GM19025 (cell line): ENCODE data around the gene CCDC154.
"Not testable (repeated sequence)": the region's sequence is repeated elsewhere in the genome, so short reads cannot be mapped to it uniquely, and the experiment has no call there.

ENCODE experiments used
- ATAC-seq: cut with Tn5 transposase; IDR thresholded peaks from one replicate; pipeline ENCODE4 v1.9.1; 2021; ENCODE audit warnings: mild to moderate bottlenecking, low read depth, moderate library complexity; ENCODE audit not compliant: unreplicated experiment

CCDC154 gene

DNA sequence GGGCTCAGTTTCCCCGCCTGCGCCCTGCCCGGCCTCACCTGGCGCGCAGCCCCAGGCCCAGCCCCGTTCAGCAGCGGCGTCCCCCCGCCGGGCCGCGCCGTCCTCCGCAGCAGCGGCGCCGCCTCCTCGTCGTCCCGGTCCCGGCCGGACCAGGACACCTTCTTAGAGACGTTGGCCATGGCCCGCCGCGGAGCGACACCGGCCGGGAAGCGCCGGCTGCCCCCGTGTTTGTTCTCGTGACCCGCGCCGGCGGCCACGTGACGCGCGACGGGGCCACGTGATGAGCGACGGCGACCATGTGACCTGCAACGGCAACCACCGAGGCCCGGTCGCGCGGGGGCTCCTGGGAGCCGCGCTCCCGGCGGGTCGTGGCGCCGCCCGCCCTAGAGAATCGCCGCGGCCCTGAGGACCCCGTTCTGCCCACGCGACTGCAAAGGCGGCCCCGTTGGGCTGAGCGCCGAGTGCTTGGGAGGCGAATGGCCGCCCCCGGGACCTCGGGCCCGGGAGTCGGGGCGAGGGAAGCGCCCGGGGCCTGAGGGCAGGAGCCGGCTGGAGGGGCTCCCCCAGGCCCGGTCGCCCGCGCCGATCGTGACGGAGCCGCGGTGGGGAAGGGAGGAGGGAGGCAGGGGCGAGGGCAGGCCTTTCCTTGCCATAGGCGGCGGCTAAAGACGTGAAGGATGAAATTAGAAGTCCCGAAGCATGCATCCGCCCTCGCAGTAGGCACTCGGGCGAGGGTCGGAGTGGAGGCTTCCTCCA lies 30.6 kb upstream of the CCDC154 start, which contains the start of gene CLCN7:
TSS of gene CLCN7 (minus strand) at position 233 of the 756 bp plus-strand sequence. CDS start at position 179, 54 bp downstream.
- peak; percentile 71 for ATAC-seq

DNA sequence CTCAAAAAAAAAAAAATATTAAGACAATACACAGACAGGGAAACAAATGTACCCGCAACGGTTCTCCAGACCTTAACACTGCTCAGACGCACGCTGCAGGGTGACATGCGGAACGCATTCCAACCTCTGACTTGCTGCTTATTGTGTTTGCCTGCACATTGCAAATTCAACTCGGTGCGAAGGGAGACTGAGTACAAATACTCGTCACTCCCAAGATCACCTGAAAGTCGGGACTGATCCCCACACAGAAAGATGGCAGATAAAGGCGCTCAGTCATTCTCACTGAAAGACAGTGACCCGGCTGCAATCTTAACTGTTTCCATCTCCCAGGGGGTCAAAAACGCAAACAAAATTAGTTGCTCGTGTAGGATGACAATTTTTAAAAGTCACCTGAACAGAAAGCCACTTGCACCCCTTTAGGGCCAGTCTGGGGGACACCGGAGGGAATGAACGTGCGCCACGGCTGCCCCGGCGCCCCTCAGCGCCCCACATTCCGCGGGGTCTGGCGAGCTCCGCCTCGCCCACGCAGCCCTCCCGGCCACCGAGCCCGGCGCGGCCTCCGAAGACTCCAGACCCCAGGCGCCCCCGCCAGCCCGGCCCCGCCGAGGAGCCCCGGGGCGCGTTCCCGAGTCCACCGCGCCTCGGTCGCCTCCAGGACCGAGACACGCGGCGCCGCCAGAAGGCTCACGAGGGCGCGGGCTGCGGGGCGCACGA lies 29.9 kb upstream of the CCDC154 start:
- peak; percentile 22 for ATAC-seq

DNA sequence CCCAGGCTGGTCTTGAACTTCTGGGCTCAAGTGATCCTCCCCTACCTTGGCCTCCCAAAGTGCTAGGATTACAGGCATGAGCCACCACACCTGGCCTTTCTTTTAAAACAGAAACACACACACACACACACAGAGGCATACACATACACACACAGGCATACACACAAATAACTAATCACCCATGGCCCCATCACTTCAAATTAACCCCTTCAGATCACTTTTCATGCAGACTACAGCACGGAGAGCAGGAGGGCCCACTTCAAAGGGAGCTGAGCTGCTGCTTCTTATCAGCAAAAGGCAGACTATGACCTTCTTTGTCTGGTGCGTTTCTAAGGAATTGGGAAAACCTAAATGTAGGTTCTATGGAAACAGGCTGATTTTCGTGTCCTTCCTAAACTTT lies 28.6 kb upstream of the CCDC154 start:
- ATAC-seq, result no peak

DNA sequence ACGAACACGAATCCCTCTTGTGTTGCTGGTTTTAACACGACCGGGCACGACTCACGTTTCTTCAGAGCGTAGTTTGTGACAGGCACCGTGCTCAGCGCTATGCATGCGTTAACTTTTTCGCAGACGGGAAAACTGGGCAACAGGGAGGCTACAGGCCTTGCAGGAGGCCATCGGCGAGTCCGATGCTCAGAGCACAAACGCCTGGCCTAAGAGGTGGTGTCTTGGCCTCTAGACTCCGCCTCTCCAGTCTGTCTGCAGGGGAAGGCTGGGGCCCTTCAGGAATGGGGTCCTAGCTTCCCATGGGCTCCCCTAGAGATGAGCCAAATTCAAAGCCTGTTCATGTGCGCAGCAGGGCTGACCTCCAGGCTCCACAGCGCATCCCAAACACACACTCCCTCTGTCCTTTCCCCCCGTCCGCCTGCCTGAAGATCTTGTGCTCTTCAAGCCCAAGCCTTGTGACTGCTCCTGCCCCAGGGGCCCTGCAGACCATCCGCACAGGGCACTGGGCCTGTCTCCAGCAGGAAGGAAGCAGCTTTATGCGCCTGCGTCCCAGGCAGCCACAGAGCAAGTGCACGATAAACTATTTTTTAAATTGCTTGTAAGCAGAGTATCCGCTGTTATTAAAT lies 27.3 kb upstream of the CCDC154 start:
- no peak for ATAC-seq

DNA sequence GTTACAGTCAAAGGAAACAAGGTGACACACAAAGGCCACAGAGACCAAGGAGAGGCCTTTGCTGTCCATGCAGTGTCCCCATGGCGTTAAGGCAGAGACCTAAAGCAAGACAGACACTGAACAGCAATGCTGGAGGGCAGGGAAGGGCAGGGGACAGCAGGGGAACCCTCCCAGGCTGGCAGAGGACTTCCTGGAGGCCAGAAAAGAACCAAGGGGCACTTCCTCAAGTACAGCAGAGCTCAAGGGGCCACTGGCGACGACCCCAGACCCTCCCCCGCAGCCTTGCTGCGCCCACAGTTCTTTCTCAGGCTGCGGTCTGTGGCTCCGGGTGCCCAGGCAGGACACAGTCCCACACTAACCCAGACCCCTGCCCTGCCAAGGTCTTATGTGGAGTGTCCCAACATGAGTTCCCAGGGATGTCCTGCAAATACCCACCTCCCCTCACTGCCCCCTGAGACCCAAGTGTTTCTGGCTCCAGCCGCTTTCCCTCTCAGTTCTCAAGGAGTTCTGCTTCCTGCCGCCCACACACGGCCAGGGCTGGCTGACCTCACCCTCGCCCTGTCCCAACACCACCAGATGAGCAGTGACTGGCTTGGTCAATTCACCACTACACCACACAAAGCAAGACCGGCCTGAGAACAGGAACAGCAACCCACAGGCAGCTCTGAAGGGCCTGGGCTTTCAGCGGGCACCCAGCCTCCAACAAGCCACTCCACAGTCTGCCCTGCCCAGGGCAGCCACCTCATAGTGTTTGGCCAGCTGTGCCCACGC lies 26.3 kb upstream of the CCDC154 start:
- no peak for ATAC-seq

DNA sequence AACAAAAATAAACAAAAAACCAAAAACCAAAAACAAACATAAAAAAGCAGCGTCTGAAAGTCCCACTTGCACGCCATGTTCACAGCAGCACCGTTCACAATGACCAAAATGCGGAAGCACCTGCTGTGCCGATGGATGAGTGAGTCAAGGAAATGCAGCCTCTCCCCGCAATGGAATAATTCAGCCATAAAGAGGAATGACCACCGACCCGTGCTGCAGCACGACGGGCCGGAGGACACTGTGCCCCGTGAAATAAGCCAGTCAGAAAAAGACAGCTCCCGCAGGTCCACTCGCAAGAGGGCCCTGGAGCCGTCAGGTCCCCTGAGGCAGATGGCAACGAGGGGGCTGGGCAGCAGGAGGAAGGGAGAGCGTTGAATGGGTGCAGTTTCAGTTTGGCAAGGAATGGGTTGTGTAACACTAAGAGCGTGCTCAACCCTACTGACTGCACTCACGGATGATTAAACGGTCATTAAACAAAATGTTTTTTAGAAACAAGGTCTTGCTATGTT lies 25.4 kb upstream of the CCDC154 start:
- no peak for ATAC-seq

DNA sequence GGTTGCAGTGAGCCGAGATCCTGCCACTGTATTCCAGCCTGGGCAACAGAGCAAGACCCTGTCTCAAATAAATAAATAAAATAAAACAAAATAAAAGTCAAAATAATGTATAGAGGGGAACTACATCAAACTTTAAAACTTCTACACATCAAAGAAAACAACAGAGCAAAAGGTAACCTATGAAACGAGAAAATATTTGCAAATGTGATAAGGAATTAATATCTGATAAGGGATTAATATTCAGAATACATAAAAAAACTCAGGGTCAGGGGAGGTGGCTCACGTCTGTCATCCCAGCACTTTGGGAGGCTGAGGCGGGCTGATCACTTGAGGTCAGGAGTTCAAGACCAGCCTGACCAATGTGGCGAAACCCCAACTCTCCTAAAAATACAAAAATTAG lies 24.8 kb upstream of the CCDC154 start:
- not testable (repeated sequence) for ATAC-seq

DNA sequence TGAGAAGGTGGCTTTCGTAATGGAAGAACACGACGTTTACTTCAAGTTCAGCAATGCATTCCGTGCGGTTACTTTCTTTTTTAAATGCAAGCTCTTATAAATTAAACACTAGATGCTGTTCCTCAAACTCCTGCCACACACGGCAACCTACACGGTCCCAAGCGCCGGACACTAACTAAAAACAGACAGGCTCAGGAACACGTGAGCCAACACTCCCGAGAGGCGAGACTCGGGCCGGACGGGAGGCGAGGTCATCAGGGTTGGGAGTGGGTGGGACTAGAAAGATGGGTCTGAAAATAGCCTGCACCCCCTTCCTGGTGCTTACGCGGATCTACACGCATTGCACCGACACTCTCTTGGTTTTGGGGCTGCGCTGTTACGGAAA lies 24.1 kb upstream of the CCDC154 start:
- ATAC-seq, result no peak

DNA sequence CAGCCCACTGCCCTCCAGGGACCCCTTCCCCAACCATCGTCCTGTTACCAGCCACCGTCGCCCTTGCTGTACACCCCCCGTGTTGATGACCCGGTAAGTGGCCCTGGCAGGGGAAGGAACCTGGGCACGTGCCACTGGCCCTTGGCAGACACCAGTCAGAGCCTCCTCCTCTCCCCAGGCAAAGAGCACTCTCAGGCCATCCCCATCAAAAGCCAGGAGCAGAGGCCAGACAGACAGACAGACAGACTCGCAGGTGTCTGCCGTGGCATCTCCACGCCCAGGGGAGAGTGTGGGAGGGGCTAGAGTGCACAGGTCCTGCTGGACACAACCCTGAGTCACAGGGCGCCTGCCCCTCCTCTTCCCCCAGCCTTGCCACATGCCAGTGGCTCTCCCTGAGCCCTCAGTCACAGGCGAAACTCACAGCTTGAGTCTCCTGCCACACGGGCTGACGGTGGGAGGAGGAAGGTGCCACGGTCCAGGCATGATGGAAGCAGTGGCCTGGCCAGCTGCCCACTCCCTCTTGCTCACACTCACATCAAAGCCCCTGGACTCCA lies 22.7 kb upstream of the CCDC154 start:
- no peak for ATAC-seq

DNA sequence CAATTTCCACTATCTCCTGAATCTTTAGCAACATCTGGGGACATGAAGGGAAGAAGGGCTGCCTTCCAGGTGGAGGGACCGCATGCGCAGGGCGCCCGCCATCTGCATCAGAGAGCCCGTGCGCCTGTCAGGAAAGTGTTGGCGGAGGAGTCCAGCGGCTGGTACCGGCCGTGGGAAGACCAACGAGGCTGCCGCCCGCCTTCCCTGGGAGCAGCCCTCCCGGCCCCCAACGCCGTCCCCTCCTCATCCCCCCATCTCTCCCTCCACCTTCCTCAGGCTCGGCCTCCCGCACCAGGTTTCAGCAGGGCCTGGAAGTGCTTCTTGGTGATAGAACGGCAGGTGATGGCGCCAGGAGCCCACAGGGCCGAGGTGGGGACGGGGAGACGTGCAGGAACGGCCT lies 21.7 kb upstream of the CCDC154 start:
- ATAC-seq, result no peak

DNA sequence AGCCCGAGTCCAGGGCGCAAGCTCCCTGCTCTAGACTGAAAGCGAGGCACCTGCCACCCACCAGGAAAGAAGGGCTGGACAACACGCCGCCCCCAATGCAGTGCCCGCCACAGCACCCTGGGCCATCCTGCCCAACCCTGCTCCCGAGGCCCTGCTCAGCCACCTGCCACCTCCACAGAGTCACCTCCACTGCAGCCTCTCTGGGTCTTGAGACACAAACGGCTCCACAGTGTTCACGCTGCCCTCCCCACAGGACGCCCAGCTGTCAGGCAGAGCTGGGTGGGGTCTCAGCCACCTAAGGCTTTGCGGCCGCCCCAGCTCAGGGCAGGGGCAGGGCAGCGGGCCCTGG lies 21.2 kb upstream of the CCDC154 start:
- no peak for ATAC-seq

DNA sequence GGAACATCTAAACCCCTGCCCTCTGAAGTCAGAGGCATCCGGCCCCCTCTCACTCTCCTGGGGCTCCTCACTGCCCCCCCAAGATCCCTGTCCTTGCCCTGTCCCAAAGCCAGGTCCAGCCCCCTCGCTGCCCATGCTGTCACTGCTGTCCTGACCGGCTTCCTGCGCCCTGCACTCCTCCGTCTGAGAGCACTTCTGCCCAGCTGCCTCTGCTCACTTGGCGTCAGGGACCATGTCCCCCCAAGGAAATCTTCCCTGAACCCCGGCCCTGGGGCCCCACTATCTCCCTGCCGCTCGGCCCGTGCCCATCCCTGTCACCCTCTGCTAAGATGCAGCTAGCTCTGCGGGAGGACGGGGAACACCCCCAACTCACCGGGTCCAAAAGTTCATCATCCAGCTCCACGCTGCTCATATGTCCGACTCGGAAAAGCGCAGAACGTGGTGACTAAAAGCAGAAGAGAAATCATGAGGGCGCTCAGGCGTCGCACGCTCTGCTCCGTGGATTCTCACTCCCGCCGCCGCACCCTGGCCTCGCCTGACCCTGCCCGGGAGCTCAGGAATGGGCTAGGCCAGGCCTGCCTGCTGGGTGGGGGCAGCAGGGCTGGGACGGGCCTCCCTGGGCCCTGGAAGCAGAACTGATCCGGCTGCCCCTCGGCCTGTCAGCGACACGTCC lies 20.7 kb upstream of the CCDC154 start:
- no peak for ATAC-seq

DNA sequence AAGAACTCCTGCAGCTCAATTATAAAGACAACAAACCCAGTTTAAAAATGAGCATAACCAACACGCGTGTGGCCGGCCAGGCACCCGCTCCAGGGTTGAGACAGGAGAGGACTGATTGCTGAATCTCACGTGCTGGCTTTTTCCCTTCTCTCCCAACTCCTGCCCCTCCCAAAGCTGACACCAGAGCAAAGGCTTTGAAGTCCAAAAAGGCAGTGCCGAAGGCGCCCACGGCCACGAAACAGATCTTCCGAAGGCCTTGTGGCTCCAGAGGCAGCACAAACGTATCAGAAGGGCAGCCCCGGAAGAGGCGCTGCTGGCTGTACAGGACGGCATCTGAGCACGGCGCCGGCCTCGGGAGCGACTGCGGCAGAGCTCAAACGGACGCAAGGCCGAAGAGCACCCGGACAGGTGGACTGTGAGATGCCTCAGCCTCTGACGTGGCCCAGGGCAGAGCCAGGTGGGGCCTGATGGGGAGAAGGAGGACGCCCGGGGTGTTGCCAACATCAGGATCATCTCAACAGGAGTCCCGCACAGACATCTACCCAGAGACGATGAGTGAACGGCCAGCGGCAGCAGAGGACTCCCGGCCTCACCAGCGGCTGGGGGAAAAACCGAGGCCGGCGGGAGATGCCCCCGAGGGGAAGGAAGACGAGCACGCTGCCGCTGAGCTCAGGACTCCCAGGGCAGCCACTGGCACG lies 20.0 kb upstream of the CCDC154 start:
- ATAC-seq, result no peak

DNA sequence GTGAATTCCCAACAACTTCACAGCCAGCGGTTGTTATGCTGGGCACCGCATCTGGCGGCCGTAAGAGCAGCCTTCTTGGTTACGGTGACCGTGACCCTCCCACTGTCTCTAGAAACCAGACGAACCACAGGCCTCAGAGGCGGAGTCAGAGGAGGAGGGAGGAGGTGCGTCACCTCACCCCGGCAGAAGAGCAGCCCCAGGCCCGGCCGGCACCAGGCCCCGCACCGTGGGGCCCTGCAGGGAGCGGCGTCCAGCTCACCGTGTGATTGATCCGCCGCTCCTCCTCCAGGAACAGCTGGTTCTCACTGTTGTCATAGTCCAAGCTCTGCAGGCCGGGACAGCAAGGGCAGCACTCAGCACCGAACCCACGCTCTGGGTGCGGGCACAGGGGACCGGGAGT lies 16.8 kb upstream of the CCDC154 start:
- ATAC-seq, result no peak

DNA sequence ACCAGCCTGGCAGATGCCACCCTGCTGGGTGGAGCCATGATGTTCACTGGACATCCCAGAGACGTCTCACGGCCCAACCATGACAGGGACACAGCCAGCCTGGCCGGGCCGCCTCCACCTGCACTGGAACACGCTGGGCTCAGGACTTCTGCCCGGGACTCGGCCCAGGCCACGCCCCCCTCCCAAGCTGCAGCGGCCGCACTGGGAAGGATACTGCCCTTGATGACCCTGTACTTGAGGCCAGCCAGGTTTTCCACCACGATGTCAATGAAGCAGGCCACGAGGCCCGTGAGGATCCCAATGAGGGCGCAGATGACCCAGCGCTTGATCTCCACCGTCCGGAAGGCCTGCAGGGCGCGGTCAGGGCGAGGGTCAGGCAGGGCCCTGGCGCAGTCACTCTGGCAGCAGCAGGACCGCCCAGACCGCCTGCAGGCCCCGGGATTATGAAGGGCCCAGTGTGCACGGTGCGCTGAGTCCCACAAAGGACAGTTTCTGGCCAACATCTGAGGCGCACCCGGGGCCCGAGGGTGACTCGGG lies 16.3 kb upstream of the CCDC154 start:
- ATAC-seq, result no peak

DNA sequence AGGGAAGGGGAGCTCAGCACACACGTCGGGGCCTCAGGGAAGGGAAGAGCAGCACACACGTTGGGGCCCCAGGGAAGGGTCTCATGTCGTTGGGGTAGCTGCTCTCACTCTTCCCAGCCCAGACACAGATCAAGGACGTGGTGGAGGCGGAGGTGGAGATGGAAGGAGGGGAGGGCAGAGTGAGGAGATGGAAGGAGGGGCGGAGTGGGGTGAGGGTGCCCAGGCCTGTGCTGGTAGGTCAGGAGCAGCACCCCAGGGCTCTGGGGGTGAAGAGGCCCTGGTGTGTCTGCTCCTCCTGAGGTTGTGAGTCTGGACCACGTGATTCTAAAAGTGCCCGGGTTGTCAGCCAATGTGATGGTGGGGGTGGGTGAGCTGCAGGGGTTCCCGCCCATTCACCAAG lies 15.6 kb upstream of the CCDC154 start:
- ATAC-seq, result no peak

DNA sequence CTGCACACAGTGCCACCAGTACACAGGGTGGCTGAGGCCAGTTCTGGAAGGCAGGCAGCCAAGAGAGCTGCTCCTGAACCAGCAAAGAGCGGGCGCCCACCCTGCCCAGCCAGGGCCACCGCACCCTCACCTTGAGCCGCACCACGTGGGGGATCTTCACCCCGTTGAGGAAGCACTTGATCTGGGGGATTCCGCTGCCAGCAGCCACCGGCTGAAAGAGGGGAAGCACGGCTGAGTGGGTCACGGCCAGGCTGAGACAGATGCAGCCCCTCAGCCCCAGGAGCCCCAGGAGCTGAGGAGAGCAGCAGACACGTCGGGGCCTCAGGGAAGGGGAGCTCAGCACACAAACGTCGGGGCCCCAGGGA lies 14.6 kb upstream of the CCDC154 start:
- ATAC-seq, result no peak

DNA sequence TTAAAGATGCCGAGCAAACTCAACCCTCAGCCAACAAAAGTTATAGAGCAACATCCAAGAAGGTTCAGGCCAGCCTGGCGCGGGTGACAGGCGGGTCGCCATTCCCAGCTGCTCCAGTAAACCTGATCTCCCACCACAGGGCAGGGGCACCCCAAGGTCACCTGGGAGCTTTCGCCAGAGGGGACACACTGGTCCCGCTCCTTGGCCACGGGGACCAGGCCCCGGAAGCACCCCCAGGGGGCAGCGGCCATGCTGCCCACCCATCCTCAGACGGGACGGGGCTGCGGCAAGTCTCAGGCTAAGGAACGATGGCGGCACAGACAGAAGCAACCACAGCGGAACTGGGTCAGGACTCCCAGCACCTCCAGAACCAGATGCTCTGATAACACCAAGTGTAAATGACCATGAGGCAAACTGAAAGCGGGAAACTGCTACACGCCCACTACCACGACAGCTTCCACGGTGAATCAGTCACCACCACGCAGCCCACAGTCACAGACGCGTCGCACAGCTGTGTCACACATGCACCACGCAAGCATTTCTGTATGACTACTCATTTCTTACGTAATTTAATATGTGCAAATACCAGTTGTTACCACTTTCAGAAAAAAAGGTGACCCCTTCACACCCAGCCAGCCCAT lies 14.1 kb upstream of the CCDC154 start:
- ATAC-seq, result no peak
